Breast epithelium (tissue), 3 donors: Measurements from ENCODE around the gene FBXL22.
"Not testable (repeated sequence)": the region's sequence is repeated elsewhere in the genome, so short reads cannot be mapped to it uniquely, and the experiment has no call there.

Source experiments
- CTCF ChIP-seq, 3 donors: fragments of 450-650 bp; IDR thresholded peaks; one replicate each; pipeline ENCODE4 v1.5.1; 2016 to 2017; ENCODE audit warnings: antibody characterized with exemption in 3 of 3, mild to moderate bottlenecking in 3 of 3, moderate library complexity in 3 of 3
- POLR2A ChIP-seq: fragments of 450-650 bp; IDR thresholded peaks from one replicate; pipeline ENCODE4 v1.6.1; 2016; ENCODE audit warnings: antibody characterized with exemption, mild to moderate bottlenecking, moderate library complexity

DNA sequence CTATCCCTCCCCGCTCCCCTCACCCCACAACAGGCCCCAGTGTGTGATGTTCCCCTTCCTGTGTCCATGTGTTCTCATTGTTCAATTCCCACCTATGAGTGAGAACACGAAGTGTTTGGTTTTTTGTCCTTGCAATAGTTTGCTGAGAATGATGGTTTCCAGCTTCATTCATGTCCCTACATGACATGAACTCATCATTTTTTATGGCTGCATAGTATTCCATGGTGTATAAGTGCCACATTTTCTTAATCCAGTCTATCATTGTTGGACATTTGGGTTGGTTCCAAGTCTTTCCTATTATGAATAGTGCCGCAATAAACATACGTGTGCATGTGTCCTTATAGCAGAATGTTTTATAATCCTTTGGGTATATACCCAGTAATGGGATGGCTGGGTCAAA is 20.0 kb downstream of the FBXL22 start:
- not testable (repeated sequence) for TF ChIP-seq CTCF (IDR thresholded peaks at IDR 0.05); POLR2A
